Measurements from ENCODE around the gene TMOD1.
A peak's percentile ranks its signal among the peaks of the same experiment; 100 is the strongest.
"Not testable (repeated sequence)": the region's sequence is repeated elsewhere in the genome, so short reads cannot be mapped to it uniquely, and the experiment has no call there.

TMOD1 gene

DNA sequence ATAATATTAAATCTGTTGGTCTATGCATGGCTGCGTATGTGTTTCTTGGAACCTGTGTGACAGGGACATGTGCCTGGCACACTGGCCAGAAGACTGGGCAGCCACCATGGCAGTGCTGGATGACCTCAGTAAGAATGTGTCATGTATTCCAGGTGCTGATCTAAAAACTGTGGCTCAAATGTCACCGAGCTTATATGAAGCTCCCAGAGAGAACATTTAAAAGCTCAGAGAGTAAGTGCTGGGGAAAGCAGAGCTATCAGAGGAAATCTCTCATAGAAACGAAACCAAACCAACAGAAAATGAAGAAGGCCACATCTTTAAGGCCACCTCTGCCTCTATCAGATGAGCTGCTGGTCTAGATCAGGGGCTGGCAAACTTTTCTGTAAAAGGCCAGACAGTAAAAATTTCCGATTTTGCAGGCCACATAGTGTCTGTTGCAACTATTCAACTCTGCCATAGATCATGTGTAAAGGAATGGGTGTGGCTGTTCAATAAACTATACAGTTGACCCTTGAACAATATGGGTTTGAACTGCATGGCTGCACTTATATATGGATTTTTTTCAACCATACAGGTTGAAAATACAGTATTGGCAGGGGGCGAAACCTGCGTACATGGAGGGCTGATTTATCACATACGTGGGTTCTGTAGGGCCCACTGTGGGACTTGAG lies 99.9 kb downstream of the TMOD1 start:
- no peak for DNase-seq

DNA sequence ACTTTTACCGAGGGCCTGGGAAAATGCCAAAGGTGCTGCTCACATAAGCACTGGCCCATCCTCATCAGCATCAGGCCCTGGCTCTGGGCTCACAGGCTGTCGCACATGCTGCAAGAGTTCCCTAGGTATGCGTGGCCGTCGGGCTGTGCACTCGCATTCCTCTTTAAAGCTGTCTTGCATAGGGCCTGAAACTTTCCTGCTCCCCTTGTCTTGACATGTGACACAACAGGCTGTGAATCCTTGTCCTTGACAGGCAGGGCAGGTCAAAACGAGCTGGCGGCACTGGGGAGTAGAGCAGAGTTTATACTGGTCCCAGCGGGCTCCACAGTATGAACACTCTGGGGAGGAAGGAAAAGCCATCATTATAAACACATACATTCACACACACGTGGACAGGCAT lies 101.0 kb downstream of the TMOD1 start:
- DNase-seq, result no peak

DNA sequence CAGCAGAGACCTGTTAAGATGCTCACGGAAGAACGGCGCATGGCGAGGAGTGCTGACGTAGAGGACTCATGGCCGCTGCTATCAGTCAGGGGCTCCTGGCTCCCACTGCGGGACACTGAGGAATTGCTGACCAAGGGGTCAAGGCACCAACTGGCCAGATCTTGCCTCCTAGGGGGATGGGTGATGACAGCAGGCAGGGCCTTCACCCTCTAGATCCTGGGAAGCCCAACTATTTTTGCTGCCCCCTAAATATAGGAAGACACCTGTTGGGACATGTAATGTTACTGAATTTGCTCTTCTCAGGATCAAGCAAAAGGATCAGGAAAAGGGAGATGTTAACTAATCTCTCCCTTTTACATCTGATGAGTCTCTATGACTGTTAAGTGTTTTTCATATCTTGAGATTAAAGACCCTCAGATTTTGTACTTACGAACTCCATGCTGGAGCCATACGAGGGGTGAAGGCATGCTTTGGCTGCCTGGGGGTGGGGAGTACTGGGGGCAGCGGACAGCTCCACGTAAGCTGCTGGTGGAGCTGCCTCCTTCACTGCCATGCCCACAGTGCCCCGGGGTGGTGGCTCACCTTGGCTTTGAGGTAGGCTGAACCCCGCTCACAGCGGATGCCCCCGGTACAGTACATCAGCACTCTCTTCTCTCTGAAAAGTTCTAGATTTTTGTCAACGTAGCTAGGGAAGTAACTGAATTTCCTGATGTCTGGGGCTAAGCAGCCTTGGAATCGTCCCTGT lies 103.6 kb downstream of the TMOD1 start:
- DNase-seq, result no peak

DNA sequence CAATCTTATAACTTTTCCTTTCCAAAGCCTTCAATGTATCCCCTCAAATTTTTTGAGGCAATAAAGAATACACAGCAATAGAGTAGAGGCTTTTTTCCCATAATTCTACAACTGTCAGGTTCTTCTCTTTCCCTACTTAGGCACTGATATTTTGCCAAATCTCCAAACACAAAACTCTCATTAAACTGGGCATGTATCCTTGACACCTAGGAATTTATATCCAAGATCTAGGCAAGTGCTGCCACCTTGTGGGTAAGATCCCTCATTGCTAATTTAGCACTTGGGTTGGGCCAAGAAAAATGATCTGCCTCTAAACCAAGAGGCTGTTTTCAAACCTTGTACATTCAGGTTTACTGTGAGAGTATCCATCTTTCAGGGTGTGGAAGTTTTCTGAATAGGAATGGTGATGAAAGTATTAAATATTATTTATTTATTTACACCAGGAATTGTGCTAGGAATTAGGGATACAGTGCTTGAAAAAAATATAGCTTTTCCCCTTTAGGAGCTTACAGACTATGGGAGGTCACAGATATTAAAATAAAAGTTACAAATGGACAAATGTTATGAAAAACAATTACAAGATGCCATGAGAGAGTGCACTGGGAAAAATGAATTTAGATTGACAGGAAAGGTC lies 114.1 kb downstream of the TMOD1 start:
- DNase-seq, result peak; percentile 46 to 54

DNA sequence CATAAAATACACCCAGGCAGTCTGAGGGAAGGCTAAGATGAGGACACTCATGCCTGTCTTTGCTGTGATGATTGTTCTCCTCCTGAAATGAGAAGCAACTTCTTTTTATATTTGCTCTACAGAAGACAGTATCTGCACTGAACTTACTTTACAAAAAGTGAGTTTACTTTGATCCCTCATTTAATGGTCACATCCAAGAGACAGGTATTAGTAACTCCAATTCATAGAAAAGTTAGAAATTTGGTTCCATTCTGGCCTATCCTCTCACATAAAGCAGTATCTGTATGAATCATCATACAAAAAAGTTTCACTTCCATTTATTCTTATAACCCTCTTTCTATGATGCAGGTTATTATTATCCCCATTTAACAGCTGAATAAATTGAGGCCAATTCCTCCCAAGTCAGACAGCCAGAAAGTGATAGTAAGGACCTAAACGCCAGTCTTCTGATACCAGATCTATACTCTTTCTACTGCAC lies 116.5 kb downstream of the TMOD1 start:
- DNase-seq, result no peak

DNA sequence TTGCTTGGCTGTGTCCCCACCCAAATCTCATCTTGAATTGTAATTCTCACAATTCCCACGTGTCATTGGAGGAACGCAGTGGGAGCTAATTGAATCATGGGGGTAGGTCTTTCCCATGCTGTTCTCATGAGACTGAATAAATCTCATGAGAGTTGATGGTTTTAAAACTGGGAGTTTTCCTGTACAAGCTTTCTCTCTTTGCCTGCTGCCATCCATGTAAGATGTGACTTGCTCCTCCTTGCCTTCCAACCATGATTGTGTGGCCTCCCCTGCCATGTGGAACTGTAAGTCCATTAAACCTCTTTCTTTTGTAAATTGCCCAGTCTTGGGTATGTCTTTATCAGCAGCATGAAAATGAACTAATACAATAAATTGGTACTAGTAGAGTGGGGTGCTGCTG lies 118.6 kb downstream of the TMOD1 start:
- DNase-seq, result not testable (repeated sequence)

DNA sequence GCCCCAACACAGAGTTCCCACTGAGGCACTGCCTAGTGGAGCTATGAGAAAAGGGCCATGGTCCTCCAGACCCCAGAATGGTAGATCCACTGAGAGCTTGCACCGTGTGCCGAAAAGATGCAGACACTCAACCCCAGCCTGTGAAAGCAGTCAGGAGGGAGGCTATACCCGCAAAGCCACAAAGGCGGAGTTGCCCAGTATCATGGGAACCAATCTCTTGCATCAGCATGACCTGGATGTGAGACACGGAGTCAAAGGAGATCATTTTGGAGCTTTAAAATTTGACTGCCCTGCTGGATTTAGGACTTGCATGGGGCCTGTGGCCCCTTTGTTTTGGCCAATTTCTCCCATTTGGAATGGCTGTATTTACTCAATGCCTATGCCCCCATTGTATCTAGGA lies 121.0 kb downstream of the TMOD1 start:
- not testable (repeated sequence) for DNase-seq

DNA sequence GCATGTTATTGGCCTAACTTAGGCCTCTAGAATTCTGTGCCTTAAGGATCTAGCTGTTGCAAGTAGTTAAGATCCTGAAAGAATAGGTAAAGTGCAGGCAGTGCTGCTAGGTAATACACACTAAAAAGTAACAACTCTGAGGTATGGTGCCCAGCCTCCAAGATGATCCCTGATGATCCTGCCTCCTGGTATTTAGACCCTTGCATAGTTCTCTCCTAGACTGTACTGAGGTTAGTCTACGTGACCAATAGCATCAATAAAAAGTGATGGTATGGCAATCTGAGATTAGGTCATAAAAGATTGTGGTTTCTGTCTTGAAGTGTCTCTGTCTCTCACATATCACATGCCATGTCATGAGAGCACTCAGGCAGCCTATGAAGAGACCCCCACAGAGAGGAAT lies 122.5 kb downstream of the TMOD1 start:
- no peak for DNase-seq

DNA sequence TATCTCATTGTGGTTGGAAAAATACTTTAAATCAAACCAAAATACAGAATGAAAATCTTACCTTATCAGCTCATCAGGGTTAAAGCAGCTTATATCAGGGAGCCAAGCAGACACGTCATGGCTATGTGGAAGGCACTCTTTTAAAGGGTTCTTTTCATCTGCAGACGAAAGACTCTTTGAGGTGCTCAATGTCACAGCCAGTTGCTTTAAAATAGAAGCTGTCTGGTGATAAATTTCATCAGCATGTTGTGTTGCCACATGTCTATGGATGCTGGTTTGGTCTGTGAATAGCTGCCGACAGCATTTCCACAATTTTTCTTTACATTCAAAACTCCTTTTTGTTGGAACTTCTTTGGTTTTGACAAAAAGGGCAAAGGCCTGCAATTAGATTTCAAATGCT lies 124.2 kb downstream of the TMOD1 start:
- no peak for DNase-seq

DNA sequence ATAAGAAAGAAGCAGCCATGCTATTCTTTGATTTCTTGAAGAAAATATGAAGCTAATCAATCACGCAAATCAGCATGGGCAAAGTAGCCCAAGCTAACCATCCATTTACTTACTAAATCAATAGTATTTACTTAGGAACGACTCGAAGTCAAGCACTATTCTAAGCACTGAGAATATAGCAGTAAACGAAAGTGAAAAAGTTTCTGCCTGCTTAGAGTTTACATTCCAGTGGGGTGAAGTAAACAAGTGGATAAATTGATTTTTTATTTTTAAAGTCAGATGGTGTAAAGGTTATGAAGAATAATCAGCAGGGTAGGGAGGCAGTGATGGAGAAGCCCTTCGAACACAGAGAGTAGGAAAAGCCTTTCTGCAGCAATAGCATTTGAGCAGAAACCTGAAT lies 126.2 kb downstream of the TMOD1 start:
- DNase-seq, result no peak

DNA sequence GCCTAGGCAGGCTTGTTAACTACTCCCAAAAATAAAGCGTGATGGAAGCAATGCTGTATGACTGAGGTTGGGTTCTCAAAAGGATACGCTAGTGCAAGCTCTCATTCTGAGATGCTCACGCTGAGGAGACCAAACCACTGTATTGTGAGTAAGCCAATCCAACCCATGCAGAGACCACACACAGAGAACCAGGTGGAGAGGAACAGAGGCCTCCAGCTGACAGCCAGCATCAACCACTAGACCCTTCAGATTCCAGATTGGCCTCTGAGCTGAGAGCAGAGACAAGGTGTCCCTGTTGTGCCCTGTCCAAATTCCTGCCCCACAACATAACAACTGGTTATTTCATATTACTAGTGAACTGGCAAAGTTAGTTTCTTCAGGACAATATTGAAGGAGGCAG lies 127.2 kb downstream of the TMOD1 start:
- no peak for DNase-seq

DNA sequence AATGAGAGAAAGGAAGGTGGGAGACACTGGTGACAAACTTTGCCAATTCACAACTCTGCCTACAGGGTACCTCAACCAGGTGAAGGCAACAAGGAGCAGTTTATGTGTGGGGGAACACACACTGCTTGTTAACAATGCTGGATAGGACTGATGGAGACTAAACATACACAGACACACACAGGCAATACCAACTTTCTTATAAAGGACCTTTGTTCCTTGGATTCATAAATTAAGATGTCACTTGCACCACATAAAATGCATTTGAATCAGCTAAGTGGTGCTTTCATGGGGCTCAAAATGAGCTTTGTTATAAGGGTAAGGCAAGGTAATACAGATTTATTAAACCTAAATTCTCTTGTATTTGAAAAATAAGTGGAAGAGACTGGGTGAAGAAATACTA lies 127.7 kb downstream of the TMOD1 start:
- DNase-seq, result no peak

DNA sequence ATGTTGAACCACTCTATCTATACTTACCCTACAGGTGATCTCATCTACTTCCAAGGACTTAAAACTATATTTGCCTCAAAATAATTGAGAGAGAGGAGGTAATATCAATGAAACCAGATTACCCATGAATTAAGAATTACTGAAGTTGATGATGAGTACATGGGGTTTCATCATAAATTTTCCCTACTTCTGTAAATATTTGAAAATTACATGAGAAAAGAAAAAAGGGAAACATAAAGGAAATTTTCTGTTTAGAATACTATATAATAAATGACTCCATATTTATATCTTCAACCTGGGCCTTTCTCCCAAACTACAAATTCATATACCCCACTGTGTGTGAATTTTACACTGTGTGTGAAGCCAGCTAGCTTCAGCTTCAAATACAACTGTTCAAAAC lies 129.1 kb downstream of the TMOD1 start:
- DNase-seq, result no peak

DNA sequence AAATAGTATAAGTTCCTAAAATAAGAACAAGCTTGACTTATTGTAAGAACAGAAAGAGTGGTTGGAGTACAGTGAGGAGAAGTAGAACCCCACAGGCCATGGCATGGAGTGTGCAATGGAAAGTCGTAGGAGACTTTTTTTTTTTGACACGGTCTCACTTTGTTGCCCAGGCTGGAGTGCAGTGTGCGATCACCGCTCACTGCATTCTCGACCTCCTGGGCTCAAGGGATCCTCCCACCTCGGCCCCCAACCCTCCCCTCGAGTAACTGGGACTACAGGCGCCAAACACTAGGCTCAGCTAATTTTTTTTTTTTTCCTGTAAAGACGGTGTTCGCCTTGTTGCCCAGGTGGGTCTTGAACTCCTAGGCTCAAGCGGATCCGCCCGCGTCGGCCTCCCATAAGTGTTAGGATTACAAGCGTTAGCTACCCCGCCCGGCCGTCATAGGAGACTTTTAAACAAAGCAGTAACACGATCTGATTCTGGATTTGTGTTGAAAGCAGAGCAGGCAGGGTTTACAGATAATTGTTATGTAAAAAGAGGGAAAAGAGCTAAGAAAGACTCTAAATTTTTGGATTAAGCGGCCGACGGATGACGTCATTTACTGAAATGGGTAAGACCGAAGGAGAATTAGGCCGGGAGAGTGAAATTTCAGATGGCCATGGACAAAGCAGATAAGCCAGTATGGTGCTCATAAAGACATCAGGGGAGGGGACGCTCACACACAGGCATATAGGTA lies 130.9 kb downstream of the TMOD1 start:
- DNase-seq, result peak in 1 of 2 donors; percentile 21

DNA sequence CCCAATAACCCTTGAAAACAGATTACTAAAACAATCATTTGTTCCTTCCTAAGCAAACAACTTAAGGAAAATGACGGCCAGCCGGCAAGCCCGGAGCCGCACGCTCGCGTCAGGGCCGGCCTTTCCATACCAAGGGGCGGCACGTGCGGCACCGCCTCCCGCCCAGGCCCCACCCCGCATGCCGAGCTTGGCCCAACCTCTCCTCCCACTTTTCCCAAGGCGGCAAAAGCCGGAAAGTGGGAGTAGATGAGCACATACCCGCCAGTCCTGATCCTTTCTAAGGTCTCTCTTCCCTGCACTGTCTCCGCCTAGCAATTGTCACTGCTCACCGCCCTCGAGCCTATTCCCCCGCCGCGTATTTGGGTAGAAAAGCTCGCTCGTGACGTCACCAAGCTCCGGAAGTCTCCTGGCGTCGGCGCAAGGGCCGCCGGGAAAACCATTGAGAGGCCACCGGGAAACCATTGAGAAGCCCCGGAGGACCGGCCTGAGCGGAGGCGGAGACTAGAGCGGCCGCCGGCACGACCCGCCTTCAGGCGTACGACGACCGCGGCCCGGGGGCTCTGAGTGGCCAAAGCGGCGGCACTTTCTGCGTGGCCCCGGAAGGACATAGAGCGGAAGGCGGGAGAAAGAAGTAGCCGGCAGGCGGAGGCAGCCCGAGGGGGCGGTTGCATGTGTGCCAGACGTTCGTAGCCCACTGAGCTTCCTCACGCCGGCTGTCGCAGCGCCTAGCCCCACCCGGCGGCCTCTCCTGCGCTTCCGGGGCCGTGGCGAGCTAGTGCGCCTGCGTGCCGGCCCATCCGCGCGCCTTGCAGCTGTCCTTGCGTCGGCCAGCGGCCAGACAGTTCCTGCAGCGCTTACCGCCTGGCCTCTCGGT lies 131.8 kb downstream of the TMOD1 start, which contains the start of the genes NCBP1 and TSTD2:
TSS of gene NCBP1 (plus strand) at position 837 of the 874 bp plus-strand sequence. CDS start 61 bp downstream, outside the sequence.
TSS of gene TSTD2 (minus strand) at position 384 of the 874 bp plus-strand sequence. CDS start 5,806 bp downstream, outside the sequence.
- DNase-seq, result peak; percentile 91 to 92

DNA sequence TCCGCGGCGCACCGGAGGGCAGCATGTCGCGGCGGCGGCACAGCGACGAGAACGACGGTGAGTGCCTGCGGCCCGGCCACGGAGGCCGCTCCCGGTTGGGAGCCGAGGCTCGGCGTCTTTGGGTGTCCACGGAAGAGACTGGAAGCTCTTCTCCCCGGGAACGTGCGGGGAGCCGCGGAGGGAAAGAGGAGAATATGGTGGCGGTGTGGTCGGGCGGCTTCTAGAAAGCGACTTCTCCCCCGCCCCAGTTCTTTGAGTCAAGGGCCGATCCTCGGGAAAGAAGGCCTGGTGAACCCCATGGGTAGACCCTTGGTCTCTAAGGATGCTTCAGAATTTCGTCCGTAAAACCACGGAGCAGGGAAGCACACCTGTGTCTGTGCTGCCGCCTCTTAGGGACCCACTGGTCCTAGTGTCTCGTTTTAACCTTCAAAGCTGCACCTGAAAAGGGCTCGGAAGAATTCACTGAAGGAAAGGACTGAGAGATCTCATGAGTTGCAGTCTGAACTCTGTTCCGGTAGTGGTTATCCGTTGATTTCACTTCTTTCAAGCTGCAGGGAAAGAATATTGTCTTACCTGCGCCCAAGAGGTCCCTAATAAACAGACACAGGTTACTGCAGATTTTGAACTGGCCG lies 132.5 kb downstream of the TMOD1 start:
- DNase-seq, result peak in 1 of 2 donors; percentile 6

DNA sequence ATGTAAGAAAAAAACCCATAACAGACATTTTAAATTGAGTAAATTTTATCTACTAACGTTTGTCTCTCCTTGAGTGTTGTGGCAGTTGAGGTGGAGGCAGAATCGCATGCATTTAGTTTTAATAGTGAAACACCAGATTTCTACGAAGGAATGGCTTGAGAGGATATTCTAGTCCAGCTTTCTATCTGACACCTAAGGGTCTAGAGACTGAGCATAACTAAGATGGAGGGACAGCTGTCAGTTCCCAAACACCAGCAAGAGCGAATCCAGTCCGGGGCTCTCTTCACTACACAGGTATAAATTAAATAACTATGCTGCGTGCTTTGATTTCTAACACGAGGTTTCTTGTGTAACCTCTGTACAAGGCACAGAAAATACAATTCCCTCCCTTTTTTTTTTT lies 133.6 kb downstream of the TMOD1 start:
- DNase-seq, result no peak

DNA sequence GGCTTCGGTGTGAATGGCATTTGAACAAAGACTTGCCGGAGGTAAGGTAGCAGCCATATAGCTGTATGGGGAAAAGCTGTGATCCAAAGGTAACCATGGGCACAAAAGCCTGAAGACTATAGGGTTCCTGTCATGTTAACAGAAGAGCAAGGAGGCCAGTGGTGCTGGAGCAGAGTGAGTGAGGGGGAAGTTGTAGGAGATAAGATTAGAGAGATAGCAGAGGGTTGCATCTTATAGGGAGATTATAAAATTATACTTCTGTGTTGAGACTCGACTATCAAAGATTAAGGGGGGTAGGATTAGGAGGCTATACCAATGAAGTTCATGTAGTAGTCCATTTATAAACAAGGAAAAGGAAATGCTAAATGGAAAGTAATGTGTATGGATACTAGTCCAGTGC lies 135.4 kb downstream of the TMOD1 start:
- no peak for DNase-seq

DNA sequence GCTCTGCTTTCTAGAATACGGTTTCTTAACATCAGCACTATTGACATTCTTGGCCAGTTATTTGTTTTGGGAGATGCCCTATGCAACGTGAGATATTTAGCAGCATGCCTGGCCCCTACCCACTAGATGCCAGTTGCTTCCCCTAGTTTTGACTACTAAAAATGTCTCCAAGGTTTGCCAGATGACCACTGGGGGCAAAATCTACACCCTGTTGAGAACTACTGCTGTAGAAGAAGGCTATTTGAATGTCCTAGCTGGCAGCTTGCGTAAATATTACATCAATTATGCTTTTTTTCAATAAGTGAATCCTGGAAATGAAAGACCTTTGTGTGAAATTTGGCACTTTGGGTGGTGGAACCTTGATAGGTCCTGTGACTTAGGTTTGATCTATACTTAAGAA lies 137.2 kb downstream of the TMOD1 start:
- no peak for DNase-seq

DNA sequence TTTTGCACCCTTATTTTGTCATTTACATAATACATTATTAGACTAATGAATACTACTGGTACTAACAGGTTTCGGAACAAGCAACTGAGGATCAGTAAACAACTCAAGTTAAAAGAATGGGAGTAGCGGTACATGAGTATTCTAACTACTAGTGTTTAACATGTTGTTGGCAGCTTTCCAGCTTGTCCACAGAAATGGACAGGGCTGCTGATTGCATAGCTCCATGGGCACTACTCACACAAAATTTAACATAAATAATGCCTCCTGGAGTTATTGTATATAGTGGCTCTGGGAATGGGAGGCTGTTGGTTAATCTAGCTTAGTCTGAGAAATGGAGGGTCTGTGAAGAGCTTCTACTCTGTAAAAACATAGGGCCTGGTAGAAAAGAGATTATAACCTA lies 138.9 kb downstream of the TMOD1 start:
- DNase-seq, result no peak

DNA sequence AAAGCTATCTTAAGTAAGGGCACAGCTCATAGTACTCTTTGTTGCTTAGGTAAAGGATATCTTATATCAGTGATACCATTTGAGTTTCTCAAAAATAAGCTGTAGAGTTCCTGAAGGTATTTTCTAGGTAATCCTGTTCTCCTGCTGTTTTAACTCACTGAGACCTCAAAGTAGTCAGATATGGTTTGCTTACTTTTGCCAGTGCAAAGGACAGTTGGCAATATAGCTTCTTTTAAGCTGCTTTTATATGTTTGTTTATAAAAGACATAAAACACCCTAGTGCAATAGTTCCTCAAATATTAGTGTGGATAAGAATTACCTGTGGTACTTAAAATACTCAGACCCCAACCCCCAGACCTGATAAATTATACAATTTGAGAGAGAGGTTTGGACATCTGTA lies 144.3 kb downstream of the TMOD1 start:
- no peak for DNase-seq

DNA sequence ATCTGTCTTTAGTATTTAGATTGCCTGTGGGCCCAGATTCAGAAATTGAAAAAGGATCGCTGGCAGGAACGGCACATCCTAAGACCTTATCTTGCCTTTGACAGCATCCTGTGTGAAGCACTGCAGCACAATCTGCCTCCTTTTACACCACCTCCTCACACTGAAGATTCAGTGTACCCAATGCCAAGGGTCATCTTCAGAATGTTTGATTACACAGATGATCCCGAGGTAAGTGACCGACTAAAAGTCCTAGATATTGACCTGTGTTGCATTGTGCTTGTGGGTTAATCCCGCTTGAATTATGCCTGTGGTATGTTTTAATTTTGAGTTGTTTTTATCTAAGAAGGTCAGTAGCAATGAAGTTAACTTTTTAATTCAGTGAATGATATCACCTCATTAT lies 146.5 kb downstream of the TMOD1 start:
- no peak for DNase-seq
